Stimulated activated CD8-positive, alpha-beta memory T cell treated with anti-CD3 and anti-CD28 coated beads, Interleukin-7, amount 100 ng/mL, for 24 hours (primary cell): ENCODE data around the gene TMEM63A.
A peak's percentile ranks its signal among the peaks of the same experiment; 100 is the strongest.
"Not testable (repeated sequence)": the region's sequence is repeated elsewhere in the genome, so short reads cannot be mapped to it uniquely, and the experiment has no call there.

Source experiments
- DNase-seq: peaks from one replicate; pipeline ENCODE4 v3.0.0-alpha.2; 2020; ENCODE audit warnings: low read depth

Gene TMEM63A

DNA sequence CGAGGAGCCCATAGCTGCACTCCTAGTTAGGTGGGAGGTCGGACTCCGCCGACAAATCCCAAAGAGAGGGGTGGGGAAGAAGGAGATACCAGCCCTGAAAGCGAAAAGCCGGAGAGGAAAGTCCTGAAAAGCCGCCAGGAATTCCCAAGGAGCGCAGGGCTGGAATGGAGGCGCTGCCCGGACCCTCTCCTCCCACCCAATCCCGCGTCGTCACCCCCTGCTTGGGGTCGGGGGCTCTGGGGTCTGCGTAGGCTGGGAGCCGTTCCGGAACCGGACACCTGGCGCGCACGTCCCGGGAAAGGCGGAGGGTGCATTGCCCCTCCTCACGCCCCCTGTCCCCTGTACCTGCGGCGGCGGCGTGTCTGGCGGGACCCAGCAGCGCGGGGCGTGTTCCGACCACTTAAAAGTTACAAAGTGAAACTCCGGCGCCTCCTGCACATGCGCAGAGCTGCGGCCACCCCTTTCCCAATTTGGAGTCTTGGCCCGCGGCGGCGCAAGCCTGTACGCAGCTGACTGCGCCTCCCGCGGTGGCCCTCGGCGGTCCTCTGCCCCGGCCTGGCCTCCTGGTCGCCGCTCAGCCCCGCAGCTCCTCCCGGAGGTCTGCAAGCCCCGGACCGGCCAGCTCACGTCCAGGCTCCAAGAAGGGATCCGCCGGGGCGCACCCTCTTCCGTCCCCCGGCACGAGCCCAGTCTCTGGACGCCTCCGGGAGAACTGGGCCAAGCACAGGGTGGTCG, at the start of gene TMEM63A:
TMEM63A (minus strand) TSS at position 422 of the 735 bp plus-strand sequence. CDS start 4,800 bp downstream, outside the sequence.
- DNase-seq = peak; percentile 72

- DNase-seq = no peak
These were observed 49.3 kb upstream of the TMEM63A start for GRCh38 chr1:225931270-225932136.

DNA sequence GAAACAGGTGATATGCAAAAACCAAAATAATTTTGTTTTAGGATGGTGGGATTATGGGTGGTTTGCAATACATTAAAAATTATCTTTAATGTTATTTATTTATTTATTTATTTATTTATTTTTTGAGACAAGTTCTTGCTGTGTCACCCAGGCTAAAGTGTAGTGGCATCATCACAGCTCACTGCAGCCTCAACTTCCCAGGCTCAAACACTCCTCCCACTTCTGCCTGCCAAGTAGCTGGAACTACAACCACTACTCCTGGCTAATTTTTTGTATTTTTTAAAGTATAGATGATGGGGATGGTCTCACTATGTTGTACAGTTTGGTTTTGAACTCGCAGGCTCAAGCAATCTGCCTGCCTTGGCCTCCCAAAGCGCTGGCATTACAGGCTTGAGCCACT, 48.4 kb upstream of the TMEM63A start:
- no peak for DNase-seq

DNA sequence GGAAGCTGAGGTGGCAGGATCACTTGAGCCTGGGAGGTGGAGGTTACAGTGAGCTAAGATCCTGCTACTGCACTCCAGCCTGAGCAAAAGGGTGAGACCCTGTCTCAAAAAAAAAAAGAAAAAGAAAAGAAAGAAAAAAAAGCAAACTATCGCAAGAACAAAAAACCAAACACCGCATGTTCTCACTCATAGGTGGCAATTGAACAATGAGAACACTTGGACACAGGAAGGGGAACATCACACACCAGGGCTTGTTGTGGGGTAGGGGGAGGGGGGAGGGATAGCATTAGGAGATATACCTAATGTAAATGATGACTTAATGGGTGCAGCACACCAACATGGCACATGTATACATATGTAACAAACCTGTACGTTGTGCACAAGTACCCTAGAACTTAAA, 47.3 kb upstream of the TMEM63A start:
- DNase-seq = not testable (repeated sequence)

- DNase-seq = no peak
These were observed 46.3 kb upstream of the TMEM63A start for GRCh38 chr1:225928186-225929175.

DNA sequence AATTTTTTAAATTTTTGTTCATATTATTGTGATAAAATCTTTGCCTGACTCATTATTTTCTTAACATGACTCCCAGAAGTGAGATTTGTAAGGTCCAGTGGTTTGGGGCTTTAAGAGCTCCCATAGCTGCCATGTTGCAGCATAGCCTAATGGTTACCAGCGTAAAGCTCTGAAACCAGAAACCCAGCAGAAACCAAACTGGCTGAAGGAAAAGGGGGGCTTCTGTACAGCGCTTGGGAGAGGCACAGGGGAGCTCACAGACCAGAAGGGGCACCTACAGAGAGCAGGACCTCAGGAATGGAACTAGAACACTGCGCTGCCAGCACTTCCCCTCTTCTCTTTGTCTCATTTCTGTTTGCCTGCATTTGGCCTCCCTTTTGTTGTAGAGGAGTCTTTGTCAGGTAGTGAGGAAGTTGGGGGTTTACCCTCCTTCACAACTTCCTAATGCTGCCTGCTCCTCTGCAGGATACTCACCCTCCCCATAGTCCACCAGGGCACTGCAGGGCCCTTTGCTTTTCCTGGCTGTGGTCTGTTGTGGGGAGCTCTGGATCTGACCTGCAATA, 44.5 kb upstream of the TMEM63A start:
- DNase-seq = no peak

- peak; percentile 86 for DNase-seq
These were observed 41.7 kb upstream of the TMEM63A start, which contains the start of gene PYCR2 for GRCh38 chr1:225923692-225924555. PYCR2 (minus strand) TSS chr1:225924250; CDS start chr1:225924110, 140 bp downstream.

- DNase-seq = no peak
These were observed 41.2 kb upstream of the TMEM63A start for GRCh38 chr1:225923381-225923691.

DNA sequence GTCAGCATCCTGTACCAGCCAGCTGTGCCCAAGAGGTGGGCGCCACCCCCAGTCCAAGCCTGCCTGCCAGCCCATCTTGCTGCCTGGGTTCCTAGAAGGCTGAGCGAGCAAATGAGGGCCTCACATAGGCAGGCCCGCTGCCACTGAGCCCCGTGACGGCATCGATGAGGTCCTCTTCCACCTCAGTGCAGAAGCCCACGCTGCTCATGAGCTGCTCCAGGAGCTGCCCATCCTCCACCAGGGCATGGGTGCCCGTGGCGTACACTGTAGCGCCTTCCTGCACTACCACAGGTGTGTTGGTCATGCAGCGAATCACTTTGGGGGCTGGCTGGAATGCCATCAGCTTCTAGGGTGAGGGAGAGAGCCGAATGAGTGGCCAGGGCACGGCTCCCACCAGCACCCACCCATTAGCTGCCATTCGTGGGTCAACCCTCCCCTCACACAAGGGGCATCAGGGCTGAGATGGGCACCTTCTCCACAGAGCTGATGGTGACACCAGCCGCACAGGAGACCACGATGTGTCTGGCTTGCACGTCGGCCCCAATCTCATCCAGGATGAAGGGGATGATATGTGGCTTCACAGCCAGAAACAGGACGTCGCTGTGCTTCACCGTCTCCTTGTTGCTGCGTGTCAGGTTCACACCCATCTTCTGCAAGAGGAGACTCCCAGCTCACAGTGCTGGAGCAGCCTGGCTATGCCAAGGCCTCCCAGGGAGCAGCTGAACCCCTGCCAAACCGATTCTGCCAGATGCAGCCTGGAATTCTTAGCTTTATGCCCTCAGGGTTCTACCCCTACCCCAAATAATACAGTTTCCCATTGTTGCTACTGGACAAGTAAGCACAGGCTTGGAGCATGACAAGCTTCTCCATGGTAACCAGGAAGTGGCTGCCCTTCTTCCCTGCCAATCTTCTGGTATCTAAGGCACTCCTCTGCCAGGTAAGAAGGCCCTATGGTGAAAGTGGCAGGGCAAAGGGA, 39.8 kb upstream of the TMEM63A start:
- no peak for DNase-seq

- DNase-seq = no peak
These were observed 37.7 kb upstream of the TMEM63A start for GRCh38 chr1:225919906-225920305.

DNA sequence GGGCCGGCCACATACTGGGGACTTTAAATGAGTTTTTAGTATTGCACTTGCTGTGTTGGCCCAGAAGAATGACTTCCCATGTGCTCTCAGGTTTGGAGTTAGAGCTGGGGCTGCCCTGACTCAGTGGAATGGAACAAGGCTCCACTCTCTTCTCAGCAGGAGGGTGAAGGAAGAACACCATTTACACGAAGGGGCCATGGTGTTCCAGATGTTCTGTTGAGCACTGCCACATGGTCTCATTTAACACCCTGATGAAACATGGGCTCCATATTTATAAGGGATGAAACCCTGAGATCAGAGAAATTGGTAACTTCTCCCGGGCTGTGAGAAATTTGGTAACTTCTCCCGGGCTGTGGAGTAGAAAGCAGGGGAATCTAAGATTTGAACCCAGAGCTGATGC, 36.1 kb upstream of the TMEM63A start:
- no peak for DNase-seq

GRCh38 chr1:225917536-225917935, 35.4 kb upstream of the TMEM63A start:
- no peak for DNase-seq

- DNase-seq = no peak
These were observed 34.9 kb upstream of the TMEM63A start for GRCh38 chr1:225917101-225917500.

DNA sequence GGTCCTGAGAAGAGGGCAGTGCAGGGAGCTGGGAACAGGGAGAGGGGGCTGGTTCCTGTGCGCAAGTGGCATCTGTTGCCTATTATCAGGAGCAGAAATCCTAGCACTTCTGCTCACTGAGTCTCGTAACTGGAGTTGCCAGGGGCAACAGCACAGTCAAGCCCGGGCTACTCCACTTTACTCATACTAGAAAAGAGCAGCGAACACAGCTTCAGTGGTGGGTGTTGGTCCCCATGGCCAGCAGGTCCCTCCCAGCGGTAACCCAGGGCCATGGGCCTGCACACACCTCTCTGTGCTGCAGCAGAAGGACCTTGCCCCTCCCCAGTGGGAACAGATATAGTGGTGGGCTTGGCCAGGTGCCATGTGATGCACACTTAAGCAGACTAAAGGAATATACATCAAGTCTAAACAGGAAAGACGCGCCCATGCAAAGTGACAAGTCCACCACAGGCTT, 33.4 kb upstream of the TMEM63A start:
- no peak for DNase-seq

DNA sequence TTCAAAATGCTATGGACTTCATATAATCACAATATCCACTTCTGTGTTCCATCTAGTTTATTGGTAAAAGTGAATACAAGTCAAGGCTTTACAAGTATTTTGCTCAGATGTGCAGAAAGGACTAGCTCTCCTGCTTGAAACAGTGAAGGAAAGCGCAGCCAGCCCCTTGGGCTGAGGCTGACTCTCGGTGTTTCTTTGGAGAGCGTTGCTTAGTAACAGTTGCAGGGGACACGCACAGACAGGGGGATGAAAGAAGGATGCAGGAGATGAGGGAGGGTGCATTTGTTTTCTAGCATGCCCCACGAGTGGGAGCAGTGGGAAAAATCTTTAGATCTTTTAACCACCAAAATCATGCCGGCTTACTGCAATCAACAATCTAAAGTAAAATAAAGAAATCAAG, 32.8 kb upstream of the TMEM63A start:
- no peak for DNase-seq

DNA sequence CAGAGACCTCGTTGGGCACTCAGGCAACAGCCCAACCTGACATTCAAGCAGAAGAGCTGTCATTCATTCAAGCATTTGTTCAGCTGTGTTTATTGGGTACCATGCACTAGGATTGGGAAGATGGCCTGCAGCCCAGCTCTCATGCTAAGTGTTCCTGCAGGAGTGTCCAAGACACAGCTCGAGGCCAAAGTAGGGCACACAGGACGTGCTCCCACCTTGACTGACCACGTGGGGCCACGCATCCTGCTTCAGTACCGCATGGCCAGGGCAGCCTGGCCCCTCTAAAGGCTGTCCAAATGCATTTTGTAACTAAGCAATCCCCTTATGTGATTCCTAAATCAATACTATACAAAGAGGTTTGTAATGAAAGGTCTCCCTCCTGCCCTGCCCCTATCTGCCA, 32.2 kb upstream of the TMEM63A start:
- no peak for DNase-seq

- DNase-seq = peak; percentile 53
These were observed 29.3 kb upstream of the TMEM63A start for GRCh38 chr1:225911191-225912130.

DNA sequence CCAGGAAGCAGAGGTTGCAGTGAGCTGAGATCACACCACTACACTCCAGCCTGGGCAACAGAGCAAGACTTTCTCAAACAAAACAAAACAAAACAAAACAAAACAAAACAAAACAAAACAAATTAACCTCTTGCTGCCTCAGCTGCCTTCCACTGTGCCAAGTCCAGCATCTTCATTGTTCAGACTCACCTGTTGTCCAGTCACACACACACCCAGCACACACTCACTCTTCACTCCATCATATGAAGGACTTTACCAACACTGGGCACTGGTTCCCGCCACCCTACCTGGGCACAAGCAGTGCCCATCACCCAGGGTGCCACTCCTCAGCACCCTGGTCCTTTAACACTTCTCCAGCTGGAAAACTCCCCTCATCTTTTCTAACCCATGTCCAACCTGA, 27.3 kb upstream of the TMEM63A start:
- DNase-seq = no peak
